Ishikawa (cell line): ENCODE data around the gene SYNE1.

Experiments
- CEBPB ChIP-seq: IDR thresholded peaks from 2 replicates; pipeline ENCODE4 v1.6.1; 2012
- CREB1 ChIP-seq: IDR thresholded peaks from 2 replicates; pipeline ENCODE4 v1.6.1; 2012; ENCODE audit warnings: low read depth
- EGR1 ChIP-seq: IDR thresholded peaks from 2 replicates; pipeline ENCODE4 v1.6.1; 2012
- EP300 ChIP-seq: IDR thresholded peaks from 2 replicates; pipeline ENCODE4 v1.6.1; 2012; ENCODE audit warnings: borderline replicate concordance
- FOXM1 ChIP-seq: IDR thresholded peaks from 2 replicates; pipeline ENCODE4 v1.6.1; 2012; ENCODE audit warnings: low read depth, borderline replicate concordance
- MAX ChIP-seq: IDR thresholded peaks from 2 replicates; pipeline ENCODE4 v1.6.1; 2012
- NFIC ChIP-seq: IDR thresholded peaks from 2 replicates; pipeline ENCODE4 v1.6.1; 2012
- RAD21 ChIP-seq: IDR thresholded peaks from 2 replicates; pipeline ENCODE4 v1.6.1; 2012; ENCODE audit warnings: low read depth
- REST ChIP-seq: IDR thresholded peaks from 2 replicates; pipeline ENCODE4 v1.6.1; 2012; ENCODE audit warnings: low read depth, mild to moderate bottlenecking
- TAF1 ChIP-seq: IDR thresholded peaks from 2 replicates; pipeline ENCODE4 v1.6.1; 2012; ENCODE audit warnings: low read depth, mild to moderate bottlenecking
- TCF12 ChIP-seq: IDR thresholded peaks from 2 replicates; pipeline ENCODE4 v1.6.1; 2012; ENCODE audit warnings: low read depth
- TEAD4 ChIP-seq: IDR thresholded peaks from 2 replicates; pipeline ENCODE4 v1.6.1; 2012
- USF1 ChIP-seq: IDR thresholded peaks from 2 replicates; pipeline ENCODE4 v1.6.1; 2012
- YY1 ChIP-seq: IDR thresholded peaks from 2 replicates; pipeline ENCODE4 v1.6.1; 2012; ENCODE audit warnings: low read depth
- ZBTB7A ChIP-seq: IDR thresholded peaks from 2 replicates; pipeline ENCODE4 v1.6.1; 2012; ENCODE audit warnings: low read depth

SYNE1 gene

GRCh38 chr6:152634773-152635172, 2.4 kb downstream of the SYNE1 start:
- no peak for TF ChIP-seq CREB1
- TF ChIP-seq ZBTB7A, result no peak
- TF ChIP-seq TEAD4, result no peak
- no peak for TF ChIP-seq REST
- TF ChIP-seq TAF1, result no peak
- TF ChIP-seq USF1, result no peak
- TF ChIP-seq NFIC, result no peak
- no peak for TF ChIP-seq CEBPB
- TF ChIP-seq EGR1, result no peak

- TF ChIP-seq NFIC (no peak), USF1 (no peak), FOXM1 (no peak), EP300 (no peak), CREB1 (no peak), EGR1 (no peak), TEAD4 (no peak), RAD21 (no peak), MAX (no peak), REST (no peak), ZBTB7A (no peak), TCF12 (no peak), CEBPB (no peak), TAF1 (no peak)
These were observed 4.9 kb downstream of the SYNE1 start for GRCh38 chr6:152632121-152632782.

- TF ChIP-seq ZBTB7A, result no peak
- no peak for TF ChIP-seq TCF12
- TF ChIP-seq FOXM1, result no peak
- TF ChIP-seq EGR1, result no peak
- no peak for TF ChIP-seq MAX
- TF ChIP-seq TAF1, result no peak
- no peak for TF ChIP-seq EP300
- no peak for TF ChIP-seq TEAD4
- no peak for TF ChIP-seq USF1
- no peak for TF ChIP-seq CEBPB
- TF ChIP-seq REST, result no peak
- no peak for TF ChIP-seq YY1
- no peak for TF ChIP-seq RAD21
- TF ChIP-seq CREB1, result no peak
- TF ChIP-seq NFIC, result no peak
These were observed 5.8 kb downstream of the SYNE1 start for GRCh38 chr6:152631376-152631775.

- TF ChIP-seq RAD21 (no peak), FOXM1 (no peak), USF1 (no peak), YY1 (no peak), ZBTB7A (no peak), CREB1 (no peak), REST (no peak), EGR1 (no peak), NFIC (no peak), MAX (no peak), TEAD4 (no peak), EP300 (no peak), TCF12 (no peak), TAF1 (no peak), CEBPB (no peak)
These were observed 6.3 kb downstream of the SYNE1 start for GRCh38 chr6:152630832-152631231.
